Epithelial cell of esophagus (primary cell): ENCODE measurements around the gene HTR4.

ENCODE experiments used
- DNase-seq: peaks from one replicate; pipeline ENCODE4 v3.0.0; 2010; ENCODE audit warnings: low read depth
- H3K4me3 ChIP-seq: 2 replicates; pipeline ENCODE4 v1.5.1; 2011; ENCODE audit warnings: mild to moderate bottlenecking, low read length, control low read depth
- TF ChIP-seq, protein P1 (sequence below): IDR thresholded peaks from 2 replicates; pipeline ENCODE4 v1.5.1; 2011; ENCODE audit warnings: low read depth, mild to moderate bottlenecking, low read length, control low read depth, inconsistent platforms; ENCODE audit not compliant: insufficient read depth; ENCODE audit errors: missing control alignments

HTR4 gene

DNA sequence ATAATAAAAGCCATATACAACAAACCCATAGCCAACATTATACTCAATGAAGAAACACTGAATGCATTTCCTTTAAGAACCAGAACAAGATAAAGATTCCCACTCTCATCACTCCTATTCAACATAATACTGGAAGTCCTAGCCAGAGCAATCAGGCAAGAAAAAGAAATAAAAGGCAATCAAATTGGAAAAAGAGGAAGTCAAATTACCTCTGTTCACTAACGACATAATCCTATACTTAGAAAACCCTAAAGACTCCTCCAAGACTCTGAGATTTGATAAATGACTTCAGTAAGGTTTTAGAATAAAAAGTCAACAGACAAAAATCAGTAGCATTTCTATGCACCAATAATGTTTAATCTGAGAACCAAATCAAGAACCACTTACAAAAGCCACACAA is 36.6 kb upstream of the HTR4 start:
- TF ChIP-seq, protein P1, sequence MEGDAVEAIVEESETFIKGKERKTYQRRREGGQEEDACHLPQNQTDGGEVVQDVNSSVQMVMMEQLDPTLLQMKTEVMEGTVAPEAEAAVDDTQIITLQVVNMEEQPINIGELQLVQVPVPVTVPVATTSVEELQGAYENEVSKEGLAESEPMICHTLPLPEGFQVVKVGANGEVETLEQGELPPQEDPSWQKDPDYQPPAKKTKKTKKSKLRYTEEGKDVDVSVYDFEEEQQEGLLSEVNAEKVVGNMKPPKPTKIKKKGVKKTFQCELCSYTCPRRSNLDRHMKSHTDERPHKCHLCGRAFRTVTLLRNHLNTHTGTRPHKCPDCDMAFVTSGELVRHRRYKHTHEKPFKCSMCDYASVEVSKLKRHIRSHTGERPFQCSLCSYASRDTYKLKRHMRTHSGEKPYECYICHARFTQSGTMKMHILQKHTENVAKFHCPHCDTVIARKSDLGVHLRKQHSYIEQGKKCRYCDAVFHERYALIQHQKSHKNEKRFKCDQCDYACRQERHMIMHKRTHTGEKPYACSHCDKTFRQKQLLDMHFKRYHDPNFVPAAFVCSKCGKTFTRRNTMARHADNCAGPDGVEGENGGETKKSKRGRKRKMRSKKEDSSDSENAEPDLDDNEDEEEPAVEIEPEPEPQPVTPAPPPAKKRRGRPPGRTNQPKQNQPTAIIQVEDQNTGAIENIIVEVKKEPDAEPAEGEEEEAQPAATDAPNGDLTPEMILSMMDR: no peak
- DNase-seq: no peak
- H3K4me3 ChIP-seq: no peak overlapping the region

DNA sequence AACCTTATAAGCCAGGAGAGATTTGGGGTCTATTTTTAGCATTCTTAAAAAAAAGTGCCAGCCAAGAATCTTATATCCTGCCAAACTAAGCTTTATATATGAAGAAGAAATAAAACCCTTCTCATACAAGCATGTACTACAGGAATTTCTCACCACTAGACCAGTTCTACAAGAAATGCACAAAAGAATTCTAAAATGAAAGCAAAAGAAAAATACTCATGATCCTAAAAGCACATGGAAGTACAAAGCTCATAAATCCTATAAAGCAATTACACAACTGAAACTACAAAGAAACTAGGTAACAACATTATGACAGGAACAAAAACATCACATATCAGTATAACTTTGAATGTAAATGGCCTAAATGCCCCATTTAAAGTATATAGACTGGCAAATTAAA is 34.5 kb upstream of the HTR4 start:
- H3K4me3 ChIP-seq: no peak overlapping the region
- TF ChIP-seq, protein P1: no peak
- DNase-seq: peak; percentile 3

DNA sequence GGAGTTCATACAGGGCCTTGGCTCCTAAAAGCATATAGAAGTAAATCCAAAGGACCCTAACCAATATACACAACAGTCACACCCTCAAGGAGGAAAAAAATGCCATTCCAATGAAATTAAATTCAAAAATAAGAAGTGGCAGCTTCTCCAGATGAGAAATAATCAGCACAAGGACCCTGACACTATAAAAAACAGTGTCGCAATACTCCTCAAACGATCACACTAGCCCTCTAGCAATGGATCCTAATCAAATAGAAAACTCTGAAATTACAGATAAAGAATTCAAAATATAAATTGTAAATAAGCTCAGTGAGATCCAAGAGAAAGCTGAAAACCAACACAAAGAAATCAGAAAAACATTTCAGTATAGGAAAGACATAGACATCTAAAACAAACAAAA is 33.5 kb upstream of the HTR4 start:
- H3K4me3 ChIP-seq: no peak overlapping the region
- TF ChIP-seq, protein P1: no peak

DNA sequence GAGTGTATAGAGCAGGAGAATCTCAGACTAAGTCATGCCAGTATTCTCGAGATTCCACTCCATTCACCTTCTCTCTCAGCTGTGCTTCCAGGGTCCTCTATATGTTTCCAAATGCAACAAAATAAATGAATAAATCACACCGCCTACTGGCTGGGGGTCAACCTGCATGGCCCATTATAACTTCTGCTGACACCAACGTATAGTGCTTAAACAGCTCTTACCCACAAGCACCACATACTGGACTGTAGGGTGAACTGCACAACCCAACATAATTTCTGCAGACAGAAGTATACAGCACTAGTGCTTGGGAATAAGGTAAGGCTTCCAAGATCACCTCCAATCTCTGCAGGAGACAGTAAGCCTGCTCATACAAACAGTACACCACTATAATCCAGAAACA is 33.1 kb upstream of the HTR4 start:
- DNase-seq: peak; percentile 62
- no peak overlapping the region for H3K4me3 ChIP-seq
- TF ChIP-seq, protein P1: peak; percentile 29

More for the DNA sequence above, 33.5 kb upstream of the HTR4 start:
- DNase-seq: no peak

DNA sequence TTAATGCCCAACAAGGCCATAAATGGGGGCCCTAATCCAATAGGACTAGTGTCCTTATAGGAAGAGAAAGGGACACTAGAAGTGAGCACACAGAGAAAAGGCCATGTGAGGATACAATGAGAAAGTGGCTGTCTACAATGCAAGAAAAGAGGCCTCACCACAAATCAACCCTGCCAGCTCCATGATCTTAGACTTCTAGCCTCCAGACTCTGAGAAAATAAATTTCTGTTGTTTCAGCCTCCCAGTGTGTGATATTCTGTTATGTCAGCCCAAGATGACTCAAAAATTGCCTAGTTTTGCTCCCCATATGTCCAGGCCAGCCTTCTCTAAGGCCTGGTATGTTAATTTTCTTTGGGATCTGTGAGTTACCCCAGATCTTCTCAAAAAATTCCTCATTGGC is 32.3 kb upstream of the HTR4 start:
- TF ChIP-seq, protein P1: no peak
- no peak overlapping the region for H3K4me3 ChIP-seq
- DNase-seq: no peak

DNA sequence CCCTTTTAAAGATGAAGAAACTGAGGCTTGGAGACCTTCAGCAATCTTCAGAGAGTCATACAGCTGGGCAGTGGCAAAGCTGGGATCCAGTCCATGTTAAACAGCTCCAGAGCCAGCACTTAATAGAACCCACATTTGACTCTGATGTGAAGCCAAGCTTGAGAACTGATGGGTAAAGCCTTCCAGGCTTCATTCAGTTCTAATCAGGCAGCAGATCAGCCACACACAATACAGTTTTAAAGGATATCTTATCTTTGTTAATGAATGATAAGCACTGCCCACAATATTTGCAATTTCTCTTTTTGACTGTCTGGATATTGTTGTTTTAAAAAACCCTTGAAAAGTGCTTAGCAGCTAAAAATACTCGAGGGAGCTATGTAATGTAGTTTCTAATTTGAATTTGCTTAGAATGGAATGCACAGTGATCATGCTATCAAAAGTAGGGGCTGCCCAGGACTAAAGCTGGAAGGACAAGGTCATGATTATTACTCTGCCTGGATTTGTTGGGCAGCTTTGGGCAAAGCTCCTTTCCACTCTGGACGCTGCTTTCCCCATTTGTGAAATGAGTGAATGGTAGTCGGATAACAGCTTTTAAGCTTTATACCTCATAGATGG is 31.3 kb upstream of the HTR4 start:
- no peak overlapping the region for H3K4me3 ChIP-seq
- DNase-seq: no peak
- TF ChIP-seq, protein P1: no peak

DNA sequence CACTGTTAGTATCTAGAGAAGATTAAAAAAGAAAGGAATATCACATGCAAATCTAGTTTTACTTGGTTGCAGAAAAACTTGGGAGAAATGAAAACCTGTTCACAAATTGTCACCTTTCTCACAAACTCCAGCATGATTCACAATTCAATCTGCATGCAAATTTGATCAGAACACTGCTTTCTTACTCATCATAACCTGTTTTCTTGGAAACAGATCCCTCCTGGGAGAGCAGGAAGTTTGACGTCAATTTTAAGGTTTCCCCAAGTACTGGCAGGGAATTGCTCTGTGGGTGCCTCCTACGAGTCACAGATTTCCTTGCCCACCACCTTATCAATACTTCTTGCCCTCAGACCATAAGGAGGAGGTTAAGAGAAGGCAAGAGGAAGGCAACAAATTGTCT is 30.2 kb upstream of the HTR4 start:
- peak; percentile 79 for DNase-seq
- no peak overlapping the region for H3K4me3 ChIP-seq
- TF ChIP-seq, protein P1: no peak
